ENCODE measurements around the gene FBXL5.

FBXL5 gene

DNA sequence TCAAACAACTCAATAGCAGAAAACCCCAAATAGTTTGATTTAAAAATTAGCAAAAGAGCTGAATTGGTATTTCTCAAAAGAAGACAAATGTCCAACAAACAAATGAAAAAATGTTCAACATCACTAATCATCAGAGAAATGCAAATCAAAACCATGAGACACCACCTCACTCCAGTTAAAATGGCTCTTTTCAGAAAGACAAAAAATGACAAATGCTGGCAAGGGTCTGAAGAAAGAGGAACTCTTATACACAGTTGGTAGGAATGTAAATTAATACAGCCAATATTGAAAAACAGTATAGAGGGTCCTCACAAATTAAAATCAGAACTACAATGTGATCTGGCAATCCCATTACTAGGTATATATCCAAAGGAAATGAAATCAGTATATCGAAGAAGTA lies 70.4 kb downstream of the FBXL5 start:
- TF ChIP-seq, protein P1, sequence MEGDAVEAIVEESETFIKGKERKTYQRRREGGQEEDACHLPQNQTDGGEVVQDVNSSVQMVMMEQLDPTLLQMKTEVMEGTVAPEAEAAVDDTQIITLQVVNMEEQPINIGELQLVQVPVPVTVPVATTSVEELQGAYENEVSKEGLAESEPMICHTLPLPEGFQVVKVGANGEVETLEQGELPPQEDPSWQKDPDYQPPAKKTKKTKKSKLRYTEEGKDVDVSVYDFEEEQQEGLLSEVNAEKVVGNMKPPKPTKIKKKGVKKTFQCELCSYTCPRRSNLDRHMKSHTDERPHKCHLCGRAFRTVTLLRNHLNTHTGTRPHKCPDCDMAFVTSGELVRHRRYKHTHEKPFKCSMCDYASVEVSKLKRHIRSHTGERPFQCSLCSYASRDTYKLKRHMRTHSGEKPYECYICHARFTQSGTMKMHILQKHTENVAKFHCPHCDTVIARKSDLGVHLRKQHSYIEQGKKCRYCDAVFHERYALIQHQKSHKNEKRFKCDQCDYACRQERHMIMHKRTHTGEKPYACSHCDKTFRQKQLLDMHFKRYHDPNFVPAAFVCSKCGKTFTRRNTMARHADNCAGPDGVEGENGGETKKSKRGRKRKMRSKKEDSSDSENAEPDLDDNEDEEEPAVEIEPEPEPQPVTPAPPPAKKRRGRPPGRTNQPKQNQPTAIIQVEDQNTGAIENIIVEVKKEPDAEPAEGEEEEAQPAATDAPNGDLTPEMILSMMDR (conservative IDR thresholded peaks at IDR 0.05) = no peak
- H3K27ac ChIP-seq = no peak overlapping the region

DNA sequence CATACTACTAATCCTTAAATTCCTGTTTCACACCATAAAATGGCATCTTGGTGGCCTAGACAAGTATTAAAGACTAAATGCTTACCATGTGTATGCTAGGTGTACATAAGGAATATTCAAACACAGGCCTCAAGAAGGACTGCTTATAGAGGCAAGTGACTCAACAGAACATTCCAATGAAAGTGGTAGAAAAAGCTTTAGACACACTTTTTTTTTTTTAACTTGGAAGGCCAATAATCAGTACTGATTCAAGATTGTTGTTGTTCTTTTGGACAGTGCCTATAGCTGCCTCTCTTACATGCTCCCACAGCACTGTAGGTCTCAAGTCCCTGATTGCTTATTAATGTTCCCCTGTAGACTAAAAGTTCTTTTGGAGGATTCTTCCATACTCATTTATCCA lies 77.6 kb downstream of the FBXL5 start:
- TF ChIP-seq, protein P1 (conservative IDR thresholded peaks at IDR 0.05) = no peak
- H3K27ac ChIP-seq = no peak overlapping the region

DNA sequence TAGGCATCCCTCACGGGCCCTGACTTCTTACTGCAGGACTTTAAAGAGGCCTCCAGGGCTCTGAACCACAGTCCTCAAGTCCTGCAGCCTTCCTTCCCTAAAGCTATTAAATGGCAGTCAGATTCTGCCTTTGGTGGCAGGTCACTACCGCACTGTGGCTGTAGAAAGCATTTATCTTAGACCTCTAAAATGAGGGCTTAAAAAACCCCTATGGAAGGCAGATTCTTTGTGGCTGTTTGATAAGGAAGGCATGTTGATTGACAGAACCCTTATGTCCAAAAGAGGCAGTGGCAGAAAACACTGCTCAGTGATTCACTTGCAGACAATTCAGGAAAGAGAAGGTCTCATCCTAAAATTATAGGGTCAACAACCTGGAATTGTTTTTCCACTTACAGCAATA lies 79.2 kb downstream of the FBXL5 start:
- TF ChIP-seq, protein P1 (conservative IDR thresholded peaks at IDR 0.05) = no peak
- no peak overlapping the region for H3K27ac ChIP-seq

DNA sequence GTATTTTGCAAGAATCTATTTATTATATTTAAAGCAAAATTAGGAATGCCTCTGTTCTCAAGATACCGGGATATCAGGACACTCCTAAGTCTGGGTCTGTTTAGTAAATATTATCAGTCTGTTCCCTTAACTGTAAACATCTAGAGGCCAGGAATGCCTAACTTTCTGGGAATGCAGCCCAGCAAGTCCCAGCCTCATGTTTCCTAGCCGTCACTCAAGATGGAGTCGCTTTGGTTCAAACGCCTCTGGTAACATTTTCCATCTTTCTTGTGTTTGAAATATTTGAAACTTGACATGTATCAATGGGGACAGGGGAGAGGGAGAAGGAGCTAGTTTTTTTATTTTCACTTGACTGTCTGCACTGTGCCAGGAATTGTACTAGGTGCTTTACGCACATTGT lies 85.4 kb downstream of the FBXL5 start:
- no peak overlapping the region for H3K27ac ChIP-seq
- TF ChIP-seq, protein P1 (conservative IDR thresholded peaks at IDR 0.05) = no peak

DNA sequence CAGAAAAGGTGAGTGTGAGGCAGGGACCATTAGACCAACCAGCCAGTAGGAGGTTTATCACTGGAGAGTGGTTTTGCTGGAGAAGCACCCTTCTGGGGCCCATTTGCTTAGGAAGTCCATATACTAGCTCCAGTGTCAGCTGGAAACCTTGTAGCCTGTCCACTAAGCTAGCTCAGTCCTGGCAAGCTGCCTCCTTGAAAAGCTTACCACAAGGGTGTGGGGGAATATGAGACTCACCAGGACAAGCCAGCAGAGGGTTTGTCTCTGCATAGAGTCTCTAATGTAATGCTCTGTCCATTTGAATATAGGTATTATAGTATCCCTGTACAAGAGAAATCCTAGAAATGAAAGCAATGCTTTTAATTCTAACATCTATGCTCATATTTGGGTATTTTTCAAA lies 86.3 kb downstream of the FBXL5 start:
- TF ChIP-seq, protein P1 (conservative IDR thresholded peaks at IDR 0.05) = no peak

DNA sequence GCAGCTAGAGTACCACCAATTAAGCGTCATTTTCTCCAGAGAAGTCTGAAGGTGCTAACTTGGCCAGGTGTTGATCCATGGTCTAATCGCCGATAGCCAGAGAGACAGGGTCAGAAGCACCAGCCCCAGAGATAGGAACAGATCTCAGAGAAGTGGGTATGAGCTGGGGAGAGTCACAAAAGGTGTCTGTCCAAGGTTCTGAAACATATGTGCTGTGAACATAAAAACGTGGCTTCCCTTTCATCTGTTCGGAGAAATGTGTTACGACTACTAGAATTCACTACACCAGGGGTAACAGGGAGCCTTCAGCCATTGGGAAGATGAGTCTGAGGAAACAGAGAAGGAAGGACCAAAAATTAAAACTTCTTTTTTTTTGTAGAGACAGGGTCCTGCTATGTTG lies 91.3 kb downstream of the FBXL5 start:
- TF ChIP-seq, protein P1 (conservative IDR thresholded peaks at IDR 0.05) = no peak
- H3K27ac ChIP-seq = no peak overlapping the region

More for the DNA sequence above, 86.3 kb downstream of the FBXL5 start:
- H3K27ac ChIP-seq = no peak overlapping the region

DNA sequence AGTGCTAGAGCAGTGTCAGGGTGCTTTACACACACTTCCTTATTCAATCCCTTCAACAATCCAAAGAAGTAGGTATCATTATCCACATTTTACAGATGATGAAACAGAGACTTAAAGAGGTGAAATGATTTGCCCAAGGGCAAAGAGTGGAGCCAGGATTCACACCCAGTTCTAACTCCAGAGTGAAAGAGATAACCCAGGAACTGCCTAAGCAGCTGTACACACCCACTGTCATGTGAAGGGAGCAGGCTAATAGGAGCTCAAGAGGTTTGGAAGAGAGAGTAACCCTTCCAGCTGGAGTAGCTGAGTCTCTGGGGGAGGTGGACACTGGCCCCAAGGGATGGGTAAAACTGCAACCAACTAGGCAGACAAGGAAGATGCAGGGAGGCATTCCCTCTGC lies 92.5 kb downstream of the FBXL5 start:
- TF ChIP-seq, protein P1 (conservative IDR thresholded peaks at IDR 0.05) = no peak
- no peak overlapping the region for H3K27ac ChIP-seq

DNA sequence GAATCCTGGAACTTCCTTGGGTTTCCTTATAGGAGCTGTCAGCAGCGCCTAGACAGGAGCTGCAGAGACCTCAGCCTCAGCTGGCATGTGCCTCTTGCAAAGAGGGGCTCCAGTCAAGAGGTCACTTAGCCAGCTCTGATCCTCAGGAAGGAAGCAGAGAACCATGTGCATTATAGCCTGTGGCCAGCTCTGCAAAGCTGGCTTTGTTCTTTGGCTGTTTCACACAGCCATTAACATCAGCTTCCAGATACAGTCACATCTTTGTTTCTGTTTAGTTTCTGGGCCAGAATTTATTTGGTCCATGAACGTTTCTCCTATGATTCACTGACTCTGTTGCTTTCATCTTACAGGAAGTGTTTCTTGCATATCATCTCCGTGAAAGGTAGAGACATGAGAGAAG lies 93.0 kb downstream of the FBXL5 start:
- TF ChIP-seq, protein P1 (conservative IDR thresholded peaks at IDR 0.05) = no peak

More for the DNA sequence above, 93.0 kb downstream of the FBXL5 start:
- no peak overlapping the region for H3K27ac ChIP-seq

Data from VCaP (cell line).